ENCODE results near the gene MADCAM1. TPM values are rescaled to one million over a fixed set of nuclear protein-coding genes. Genes with fewer than 3 reads are reported as not detected.

MADCAM1 gene
- total RNA-seq, 1 experiment from 2014 or later, result 0.84 TPM

- ChIA-PET CTCF (no interaction called here), POLR2A (ENCODE audit: low non-redundant PET) (no interaction called here)
- intact Hi-C loops (cut with micrococcal nuclease; ENCODE audit: unreplicated experiment), result loop anchor here (10.0 kb wide), 1 partner anchor 80 kb away; the partner anchor contains the start of gene C2CD4C
- TF ChIP-seq CTCF (conservative IDR thresholded peaks at IDR 0.05; ENCODE audit: low read depth, low read length) (no peak), EZH2 (IDR thresholded peaks at IDR 0.05; ENCODE audit: borderline replicate concordance, low read depth, low read length, poor library complexity, severe bottlenecking) (no peak)
- Histone ChIP-seq H3K4me1 (ENCODE audit: insufficient read depth, low read length, poor library complexity, severe bottlenecking) (no peaks in the 10 kb centered on the region), H3K9me3 (ENCODE audit: low read depth, low read length, poor library complexity, severe bottlenecking) (no peaks in the 10 kb centered on the region), H3K36me3 (ENCODE audit: insufficient read depth, low read length, poor library complexity, severe bottlenecking) (no peaks in the 10 kb centered on the region), H3K27me3 (replicated peaks; ENCODE audit: insufficient read depth, low read depth, low read length, poor library complexity) (peaks cover 21% of the 10 kb centered on the region), H3K4me3 (ENCODE audit: low read depth, low read length, poor library complexity, severe bottlenecking) (no peak overlapping the region), H3K27ac (ENCODE audit: low read depth, low read length, poor library complexity, severe bottlenecking) (no peak overlapping the region)
- DNase-seq (ENCODE audit: low spot score), result no peak
- BruUV-seq (replicated peaks), result no TSS peak
These were observed 11.2 kb upstream of the MADCAM1 start for GRCh38 chr19:485077-485476.

GRCh38 chr19:485583-486236, 10.6 kb upstream of the MADCAM1 start:
- CTCF ChIA-PET, result no interaction called here

More at GRCh38 chr19:485583-486236, 10.6 kb upstream of the MADCAM1 start:
- Histone ChIP-seq H3K27ac (ENCODE audit: low read depth, low read length, poor library complexity, severe bottlenecking) (no peak overlapping the region), H3K36me3 (ENCODE audit: insufficient read depth, low read length, poor library complexity, severe bottlenecking) (no peaks in the 10 kb centered on the region), H3K4me1 (ENCODE audit: insufficient read depth, low read length, poor library complexity, severe bottlenecking) (no peaks in the 10 kb centered on the region), H3K9me3 (ENCODE audit: low read depth, low read length, poor library complexity, severe bottlenecking) (no peaks in the 10 kb centered on the region), H3K27me3 (replicated peaks; ENCODE audit: insufficient read depth, low read depth, low read length, poor library complexity) (peaks cover 21% of the 10 kb centered on the region), H3K4me3 (ENCODE audit: low read depth, low read length, poor library complexity, severe bottlenecking) (no peak overlapping the region)
- POLR2A ChIA-PET (ENCODE audit: low non-redundant PET), result no interaction called here
- no TSS peak for BruUV-seq (replicated peaks)
- DNase-seq (ENCODE audit: low spot score), result no peak
- TF ChIP-seq CTCF (conservative IDR thresholded peaks at IDR 0.05; ENCODE audit: low read depth, low read length), result no peak
- TF ChIP-seq EZH2 (IDR thresholded peaks at IDR 0.05; ENCODE audit: borderline replicate concordance, low read depth, low read length, poor library complexity, severe bottlenecking), result peak; percentile 58
- intact Hi-C loops (cut with micrococcal nuclease; ENCODE audit: unreplicated experiment), result loop anchor here (10.0 kb wide), 1 partner anchor 81 kb away; the partner anchor contains the start of gene C2CD4C
